Measurements from ENCODE around the gene LAMA1.

LAMA1 gene

DNA sequence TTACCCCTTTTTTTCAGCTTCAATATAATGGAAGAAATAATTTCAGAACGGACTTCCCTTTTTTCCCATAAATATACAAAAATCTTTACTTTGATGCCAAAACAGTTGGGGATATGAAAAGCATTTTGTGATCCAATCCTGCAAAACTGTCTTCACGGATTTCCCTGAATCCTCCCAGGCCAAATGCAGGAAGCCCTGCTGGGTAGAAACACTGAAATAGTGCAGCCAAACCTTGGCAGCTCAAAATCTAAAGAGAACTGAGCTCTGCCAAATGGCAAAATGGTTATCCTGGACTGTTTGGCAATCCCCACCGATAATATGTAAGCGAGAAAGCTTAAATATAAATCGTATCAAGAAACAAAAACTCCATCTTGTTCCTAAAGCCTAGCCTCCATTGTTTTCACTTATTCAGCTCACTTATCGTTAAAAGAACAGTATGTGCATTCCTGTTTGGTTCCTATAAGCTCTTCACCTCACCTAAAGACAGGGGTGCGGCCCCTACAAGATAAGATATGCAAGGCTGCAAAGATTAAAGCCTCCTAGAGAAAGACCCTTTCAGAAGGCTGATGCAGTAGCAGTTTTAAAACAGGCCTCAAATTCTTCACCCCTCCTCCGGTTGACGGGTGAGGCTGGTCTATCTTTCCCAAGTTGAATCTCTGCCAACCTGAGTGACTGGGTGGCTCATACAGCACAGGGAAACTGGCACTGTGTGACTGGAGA lies 48.6 kb downstream of the LAMA1 start:
- Histone ChIP-seq H3K9ac (ENCODE audit: low read depth, low read length) (no peak overlapping the region), H3K4me3 (ENCODE audit: low read depth, low read length) (no peak overlapping the region)

DNA sequence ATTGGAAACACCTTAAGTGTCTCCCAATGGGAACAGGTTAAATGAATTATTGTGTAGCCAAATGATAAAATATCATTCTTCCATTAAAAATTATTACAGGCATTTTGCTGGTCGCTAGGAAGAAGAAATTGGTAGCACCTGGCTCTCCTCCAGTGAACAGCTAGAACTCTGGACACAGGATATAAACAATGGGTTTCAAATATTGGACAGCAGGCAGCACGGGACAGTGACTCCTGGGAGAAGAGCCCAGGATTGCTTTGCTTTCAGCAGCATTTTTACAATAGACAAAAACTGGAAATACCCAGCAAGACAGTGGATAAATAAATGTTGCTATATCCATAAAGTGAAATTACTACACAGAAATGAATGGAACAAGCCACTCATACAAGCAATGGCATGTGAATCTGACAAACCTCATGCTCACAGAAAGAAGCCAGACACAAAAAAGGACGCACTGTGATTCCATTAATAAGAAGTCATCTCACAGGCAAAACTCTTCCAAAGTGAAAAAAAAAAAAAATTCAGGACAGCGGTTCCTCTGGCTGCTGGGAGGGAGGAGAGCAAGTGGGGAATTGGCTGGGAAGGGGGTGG lies 50.5 kb downstream of the LAMA1 start:
- Histone ChIP-seq H3K27me3 (ENCODE audit: control insufficient read depth, insufficient read depth, low read length) (no peaks in the 10 kb centered on the region), H3K36me3 (ENCODE audit: control insufficient read depth, insufficient read depth, low read length) (no peaks in the 10 kb centered on the region), H3K9me3 (ENCODE audit: control insufficient read depth, insufficient read depth, low read length) (no peaks in the 10 kb centered on the region), H3K4me1 (ENCODE audit: control insufficient read depth, insufficient read depth, low read length) (peaks cover 6% of the 10 kb centered on the region), H3K9ac (ENCODE audit: low read depth, low read length) (no peak overlapping the region), H3K4me3 (ENCODE audit: low read depth, low read length) (no peak overlapping the region)

More for the DNA sequence above, 48.6 kb downstream of the LAMA1 start:
- Histone ChIP-seq H3K27me3 (ENCODE audit: control insufficient read depth, insufficient read depth, low read length) (no peaks in the 10 kb centered on the region), H3K9me3 (ENCODE audit: control insufficient read depth, insufficient read depth, low read length) (no peaks in the 10 kb centered on the region), H3K4me1 (ENCODE audit: control insufficient read depth, insufficient read depth, low read length) (peaks cover 6% of the 10 kb centered on the region), H3K36me3 (ENCODE audit: control insufficient read depth, insufficient read depth, low read length) (no peaks in the 10 kb centered on the region)

DNA sequence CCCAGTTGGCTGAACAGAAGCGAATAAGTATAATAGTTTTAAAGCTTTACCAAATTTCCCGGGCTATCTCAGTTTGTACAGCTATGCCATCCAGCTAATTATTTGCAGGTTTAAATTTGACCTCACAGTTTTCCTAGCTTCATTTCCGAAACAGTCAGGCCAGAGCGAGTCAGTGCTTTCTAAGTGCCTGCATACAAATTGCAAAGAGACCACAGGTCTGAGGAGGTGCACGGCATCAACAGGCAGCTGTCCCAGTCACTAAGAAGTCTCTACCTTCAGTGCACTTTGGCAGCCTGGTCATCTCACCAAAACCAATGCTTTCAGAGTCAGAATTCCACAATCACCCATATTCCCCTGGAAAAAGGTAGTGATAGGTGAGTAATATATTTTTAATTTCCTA lies 51.9 kb downstream of the LAMA1 start:
- peaks cover 6% of the 10 kb centered on the region for H3K4me1 ChIP-seq (ENCODE audit: control insufficient read depth, insufficient read depth, low read length)
- no peaks in the 10 kb centered on the region for H3K27me3 ChIP-seq (ENCODE audit: control insufficient read depth, insufficient read depth, low read length)
- no peaks in the 10 kb centered on the region for H3K36me3 ChIP-seq (ENCODE audit: control insufficient read depth, insufficient read depth, low read length)
- H3K4me3 ChIP-seq (ENCODE audit: low read depth, low read length): no peak overlapping the region
- no peak overlapping the region for H3K9ac ChIP-seq (ENCODE audit: low read depth, low read length)
- no peaks in the 10 kb centered on the region for H3K9me3 ChIP-seq (ENCODE audit: control insufficient read depth, insufficient read depth, low read length)

DNA sequence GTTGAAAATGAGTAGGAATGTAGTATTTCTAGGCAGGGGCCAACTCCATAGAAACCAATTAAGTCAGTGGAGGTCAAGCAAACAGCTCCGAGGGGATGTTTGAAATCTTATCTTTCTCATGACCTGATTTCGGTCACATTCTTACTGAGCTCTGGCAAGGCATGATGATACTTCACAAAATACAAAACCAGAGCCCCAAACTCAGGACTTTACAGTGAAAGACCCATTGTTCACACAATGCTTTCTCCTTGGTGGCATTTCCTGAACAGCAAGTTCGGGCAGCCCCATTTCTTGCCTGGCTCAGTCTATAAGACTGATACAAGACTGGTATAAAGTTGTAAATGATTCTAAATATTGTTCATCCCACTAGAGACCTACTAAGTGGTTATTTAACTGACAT lies 53.3 kb downstream of the LAMA1 start:
- H3K36me3 ChIP-seq (ENCODE audit: control insufficient read depth, insufficient read depth, low read length): no peaks in the 10 kb centered on the region
- peaks cover 5% of the 10 kb centered on the region for H3K4me1 ChIP-seq (ENCODE audit: control insufficient read depth, insufficient read depth, low read length)
- H3K4me3 ChIP-seq (ENCODE audit: low read depth, low read length): no peak overlapping the region
- H3K27me3 ChIP-seq (ENCODE audit: control insufficient read depth, insufficient read depth, low read length): no peaks in the 10 kb centered on the region
- H3K9me3 ChIP-seq (ENCODE audit: control insufficient read depth, insufficient read depth, low read length): no peaks in the 10 kb centered on the region
- no peak overlapping the region for H3K9ac ChIP-seq (ENCODE audit: low read depth, low read length)

DNA sequence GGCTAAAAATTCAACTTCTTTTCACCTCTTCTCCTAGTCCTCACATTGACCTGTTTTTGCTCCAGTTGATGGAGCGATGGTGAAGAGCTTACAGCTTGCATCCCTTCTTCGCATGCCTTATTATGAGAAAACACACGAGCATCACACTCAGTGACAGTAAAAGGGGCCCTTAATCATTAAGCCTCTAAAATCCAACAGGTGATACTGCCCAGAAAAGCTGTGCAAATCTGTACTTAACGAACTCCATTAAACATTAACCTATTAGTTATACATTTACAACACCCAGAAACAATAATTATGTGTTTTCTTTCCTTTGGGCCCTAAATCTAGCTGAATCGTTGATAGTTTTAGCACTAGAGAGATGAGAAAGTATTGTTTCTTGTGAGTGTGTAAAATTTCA lies 54.8 kb downstream of the LAMA1 start:
- no peak overlapping the region for H3K4me3 ChIP-seq (ENCODE audit: low read depth, low read length)
- H3K9ac ChIP-seq (ENCODE audit: low read depth, low read length): no peak overlapping the region
- no peaks in the 10 kb centered on the region for H3K9me3 ChIP-seq (ENCODE audit: control insufficient read depth, insufficient read depth, low read length)
- H3K4me1 ChIP-seq (ENCODE audit: control insufficient read depth, insufficient read depth, low read length): no peaks in the 10 kb centered on the region
- no peaks in the 10 kb centered on the region for H3K27me3 ChIP-seq (ENCODE audit: control insufficient read depth, insufficient read depth, low read length)
- no peaks in the 10 kb centered on the region for H3K36me3 ChIP-seq (ENCODE audit: control insufficient read depth, insufficient read depth, low read length)

DNA sequence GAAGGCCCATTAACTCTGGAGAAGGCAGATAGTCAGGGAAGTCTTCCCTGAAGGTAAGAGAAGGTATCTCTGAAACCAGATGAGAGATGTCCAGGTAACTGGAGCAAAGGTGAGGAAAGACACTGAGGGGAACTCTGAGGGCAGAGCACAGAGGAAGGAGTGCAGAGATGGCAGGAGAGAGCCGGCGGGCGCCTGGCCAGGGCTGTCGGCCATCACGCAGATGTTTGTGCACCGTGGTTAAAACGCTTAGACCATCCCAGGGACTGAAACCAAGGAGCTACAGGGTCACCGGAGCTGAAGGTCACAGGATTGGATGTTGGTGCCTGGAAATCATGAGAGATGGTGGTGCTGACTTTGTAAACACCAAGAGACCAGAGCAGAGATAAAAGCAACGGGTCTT lies 55.4 kb downstream of the LAMA1 start:
- Histone ChIP-seq H3K4me1 (ENCODE audit: control insufficient read depth, insufficient read depth, low read length) (no peaks in the 10 kb centered on the region), H3K36me3 (ENCODE audit: control insufficient read depth, insufficient read depth, low read length) (no peaks in the 10 kb centered on the region), H3K9ac (ENCODE audit: low read depth, low read length) (no peak overlapping the region), H3K9me3 (ENCODE audit: control insufficient read depth, insufficient read depth, low read length) (no peaks in the 10 kb centered on the region), H3K27me3 (ENCODE audit: control insufficient read depth, insufficient read depth, low read length) (no peaks in the 10 kb centered on the region), H3K4me3 (ENCODE audit: low read depth, low read length) (no peak overlapping the region)

DNA sequence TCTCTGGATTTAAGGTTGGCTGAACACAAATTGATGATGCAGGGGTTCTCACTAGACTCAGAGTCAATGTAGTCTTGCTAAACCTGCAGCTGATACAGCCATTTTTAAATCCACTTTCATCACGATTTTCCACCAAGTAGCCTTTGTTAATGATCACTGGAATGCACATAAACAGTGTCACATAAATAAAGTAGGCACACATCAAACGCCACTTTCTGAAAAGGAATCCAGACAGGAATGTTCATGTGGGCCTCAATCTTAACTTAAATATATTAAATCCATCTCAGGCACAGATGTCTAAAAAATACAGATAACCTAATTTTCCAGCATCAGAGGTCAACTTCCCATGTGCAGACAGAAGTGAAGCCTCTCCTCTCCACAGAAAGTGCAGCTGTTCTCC lies 58.3 kb downstream of the LAMA1 start:
- no peak overlapping the region for H3K4me3 ChIP-seq (ENCODE audit: low read depth, low read length)
- no peaks in the 10 kb centered on the region for H3K36me3 ChIP-seq (ENCODE audit: control insufficient read depth, insufficient read depth, low read length)
- no peaks in the 10 kb centered on the region for H3K4me1 ChIP-seq (ENCODE audit: control insufficient read depth, insufficient read depth, low read length)
- no peaks in the 10 kb centered on the region for H3K27me3 ChIP-seq (ENCODE audit: control insufficient read depth, insufficient read depth, low read length)
- H3K9ac ChIP-seq (ENCODE audit: low read depth, low read length): no peak overlapping the region
- H3K9me3 ChIP-seq (ENCODE audit: control insufficient read depth, insufficient read depth, low read length): no peaks in the 10 kb centered on the region

DNA sequence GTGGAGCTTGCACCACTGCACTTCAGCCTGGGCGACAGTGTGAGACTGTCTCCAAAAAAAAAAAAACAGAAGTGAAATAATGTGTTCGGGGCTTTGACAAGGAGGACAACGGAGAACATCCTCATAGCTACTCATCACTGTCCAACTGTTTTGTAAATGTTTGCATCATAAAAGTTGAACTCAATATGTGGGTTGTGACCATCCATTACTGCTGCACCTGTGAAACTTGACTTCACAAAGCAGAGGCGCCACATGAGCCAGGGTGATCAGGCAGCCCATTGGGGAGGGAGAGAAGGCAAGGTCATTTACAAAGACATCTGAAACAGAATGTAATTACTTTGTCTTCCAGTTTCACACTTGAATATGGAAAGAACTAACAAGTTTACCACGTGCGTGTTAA lies 61.6 kb downstream of the LAMA1 start:
- H3K4me3 ChIP-seq (ENCODE audit: low read depth, low read length): no peak overlapping the region
- H3K4me1 ChIP-seq (ENCODE audit: control insufficient read depth, insufficient read depth, low read length): no peaks in the 10 kb centered on the region
- no peak overlapping the region for H3K9ac ChIP-seq (ENCODE audit: low read depth, low read length)
- no peaks in the 10 kb centered on the region for H3K9me3 ChIP-seq (ENCODE audit: control insufficient read depth, insufficient read depth, low read length)
- no peaks in the 10 kb centered on the region for H3K27me3 ChIP-seq (ENCODE audit: control insufficient read depth, insufficient read depth, low read length)
- H3K36me3 ChIP-seq (ENCODE audit: control insufficient read depth, insufficient read depth, low read length): no peaks in the 10 kb centered on the region

DNA sequence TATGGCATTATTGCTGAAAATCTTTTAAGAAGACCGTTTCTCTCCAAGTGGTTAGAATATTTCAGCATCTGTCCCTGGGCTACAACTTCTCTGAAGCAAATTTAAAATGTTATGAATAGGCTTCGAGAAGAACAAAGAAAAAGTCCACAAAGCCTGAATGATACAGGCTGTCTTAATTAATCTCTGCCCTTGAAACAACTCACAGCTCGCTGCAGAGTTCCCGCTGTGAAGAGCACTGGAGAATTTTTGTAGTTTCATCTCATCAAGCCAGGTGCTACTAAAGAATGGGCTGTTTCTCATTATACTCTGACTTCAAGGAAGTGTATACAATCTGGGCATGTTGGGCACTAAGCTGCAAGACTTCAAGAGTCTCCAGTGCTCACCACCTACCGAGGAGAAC lies 67.6 kb downstream of the LAMA1 start:
- no peaks in the 10 kb centered on the region for H3K36me3 ChIP-seq (ENCODE audit: control insufficient read depth, insufficient read depth, low read length)
- no peaks in the 10 kb centered on the region for H3K4me1 ChIP-seq (ENCODE audit: control insufficient read depth, insufficient read depth, low read length)
- H3K9me3 ChIP-seq (ENCODE audit: control insufficient read depth, insufficient read depth, low read length): no peaks in the 10 kb centered on the region
- H3K9ac ChIP-seq (ENCODE audit: low read depth, low read length): no peak overlapping the region
- no peaks in the 10 kb centered on the region for H3K27me3 ChIP-seq (ENCODE audit: control insufficient read depth, insufficient read depth, low read length)
- H3K4me3 ChIP-seq (ENCODE audit: low read depth, low read length): no peak overlapping the region

DNA sequence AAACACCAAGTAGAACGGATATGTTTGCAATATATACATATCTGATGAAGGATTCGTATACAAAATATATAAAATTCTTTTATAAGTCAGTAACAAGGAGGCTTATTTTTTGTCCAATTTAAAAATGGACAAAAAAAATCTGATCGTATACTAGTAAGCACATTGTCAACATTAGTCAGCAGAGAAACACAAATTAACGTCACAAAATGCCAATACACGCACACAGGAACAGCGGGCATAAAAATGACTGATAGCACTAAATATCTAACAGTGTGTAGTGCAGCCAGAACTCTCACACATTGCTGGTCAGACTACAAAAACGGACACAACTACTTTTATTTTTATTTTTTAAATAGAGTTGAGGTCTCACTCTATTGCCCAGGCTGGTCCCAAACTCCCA lies 69.5 kb downstream of the LAMA1 start:
- no peak overlapping the region for H3K9ac ChIP-seq (ENCODE audit: low read depth, low read length)
- no peak overlapping the region for H3K4me3 ChIP-seq (ENCODE audit: low read depth, low read length)
- no peaks in the 10 kb centered on the region for H3K4me1 ChIP-seq (ENCODE audit: control insufficient read depth, insufficient read depth, low read length)
- no peaks in the 10 kb centered on the region for H3K36me3 ChIP-seq (ENCODE audit: control insufficient read depth, insufficient read depth, low read length)
- H3K9me3 ChIP-seq (ENCODE audit: control insufficient read depth, insufficient read depth, low read length): no peaks in the 10 kb centered on the region
- no peaks in the 10 kb centered on the region for H3K27me3 ChIP-seq (ENCODE audit: control insufficient read depth, insufficient read depth, low read length)

DNA sequence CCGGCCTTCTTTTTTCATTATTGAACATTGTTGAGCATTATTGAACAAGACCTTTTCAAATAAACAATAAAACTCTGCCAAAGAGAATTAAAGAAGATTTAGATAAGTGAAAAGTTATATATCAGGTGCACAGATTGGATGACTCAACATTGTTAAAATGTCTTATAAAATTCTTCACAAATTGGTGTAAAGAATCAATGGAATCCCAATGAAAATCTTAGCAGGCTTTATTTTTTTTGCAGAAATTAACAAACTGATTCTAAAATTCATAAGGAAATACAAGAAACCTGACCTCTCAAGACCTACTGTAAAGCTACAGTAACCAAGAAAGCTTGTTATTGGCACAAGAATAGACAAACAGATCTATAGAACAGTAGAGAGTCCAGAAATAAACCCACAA lies 70.3 kb downstream of the LAMA1 start:
- Histone ChIP-seq H3K9ac (ENCODE audit: low read depth, low read length) (no peak overlapping the region), H3K27me3 (ENCODE audit: control insufficient read depth, insufficient read depth, low read length) (no peaks in the 10 kb centered on the region), H3K9me3 (ENCODE audit: control insufficient read depth, insufficient read depth, low read length) (no peaks in the 10 kb centered on the region), H3K36me3 (ENCODE audit: control insufficient read depth, insufficient read depth, low read length) (no peaks in the 10 kb centered on the region), H3K4me1 (ENCODE audit: control insufficient read depth, insufficient read depth, low read length) (no peaks in the 10 kb centered on the region), H3K4me3 (ENCODE audit: low read depth, low read length) (no peak overlapping the region)

DNA sequence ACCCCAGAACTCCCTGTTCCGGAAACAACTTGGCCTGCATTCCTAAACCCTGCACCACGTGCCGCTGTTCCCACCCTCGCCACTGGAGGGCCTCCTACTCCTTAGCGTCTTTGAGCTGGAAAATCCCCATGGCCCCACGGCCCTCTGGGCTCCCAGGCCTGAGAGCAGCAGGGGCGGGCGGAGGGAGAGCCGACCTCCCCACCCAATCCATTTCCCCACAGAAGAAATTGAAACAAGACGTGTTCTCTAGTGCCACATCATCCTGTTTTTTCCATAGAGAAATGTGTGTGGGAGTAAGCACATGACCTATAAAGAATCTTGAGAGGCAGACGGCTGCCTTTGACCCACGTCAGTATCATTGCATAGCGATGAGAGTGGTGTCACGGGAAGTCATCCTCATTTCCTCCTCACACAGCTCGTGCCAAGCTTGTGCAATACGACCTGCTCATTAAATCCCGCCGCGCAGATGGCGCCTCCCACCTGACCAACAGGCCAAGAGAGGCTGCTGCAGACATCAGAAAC lies 79.2 kb downstream of the LAMA1 start:
- Histone ChIP-seq H3K4me3 (ENCODE audit: low read depth, low read length) (no peak overlapping the region), H3K36me3 (ENCODE audit: control insufficient read depth, insufficient read depth, low read length) (no peaks in the 10 kb centered on the region), H3K9ac (ENCODE audit: low read depth, low read length) (no peak overlapping the region), H3K4me1 (ENCODE audit: control insufficient read depth, insufficient read depth, low read length) (no peaks in the 10 kb centered on the region), H3K27me3 (ENCODE audit: control insufficient read depth, insufficient read depth, low read length) (no peaks in the 10 kb centered on the region), H3K9me3 (ENCODE audit: control insufficient read depth, insufficient read depth, low read length) (no peaks in the 10 kb centered on the region)
